HG03432 (cell line): Measurements from ENCODE around the gene MUC2.

ENCODE experiments used
- ATAC-seq: cut with Tn5 transposase; IDR thresholded peaks from one replicate; pipeline ENCODE4 v1.9.1; 2021; ENCODE audit warnings: mild to moderate bottlenecking, moderate library complexity; ENCODE audit not compliant: unreplicated experiment

The MUC2 gene

DNA sequence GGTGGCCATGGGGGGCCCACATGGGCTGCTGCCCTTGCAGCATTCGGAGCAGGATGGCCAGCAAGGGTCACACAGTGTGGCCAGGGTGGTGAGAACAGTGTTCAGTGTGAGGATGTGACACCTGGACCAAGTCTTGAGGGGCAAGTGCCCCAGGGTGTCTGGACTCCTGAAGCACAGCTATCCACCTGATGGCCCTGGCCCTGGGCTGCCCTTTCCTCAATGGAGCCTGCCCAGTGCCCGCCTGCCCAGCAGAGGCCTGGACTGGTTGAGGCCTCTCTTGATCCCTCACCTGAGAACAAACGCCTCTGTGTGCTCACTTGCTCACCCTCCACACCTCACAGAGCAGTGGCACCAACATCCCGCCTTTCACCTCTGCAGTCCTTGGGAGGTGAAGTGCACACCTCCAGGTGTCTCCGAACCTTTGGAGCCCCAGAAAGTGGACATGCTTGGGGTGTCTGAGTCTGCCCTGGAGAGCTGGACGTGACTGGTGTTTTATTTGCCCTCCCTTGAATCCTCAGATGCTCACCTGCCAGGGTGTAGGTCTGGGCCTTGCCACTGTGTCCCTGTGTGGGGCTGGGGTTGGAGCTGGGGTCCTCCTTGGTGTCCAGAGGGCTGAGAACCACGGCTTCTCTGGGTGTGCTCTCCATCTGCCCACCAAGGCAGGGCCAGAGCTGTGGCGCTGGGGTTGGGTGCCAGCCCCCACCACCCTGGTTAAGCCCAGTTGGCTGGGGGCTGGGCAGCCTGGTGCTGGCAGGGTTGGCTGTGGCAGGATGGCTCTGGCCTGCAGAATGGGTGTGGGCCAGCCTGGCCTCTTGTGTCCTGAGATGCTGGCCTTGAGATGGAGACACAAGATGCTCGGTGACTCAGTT lies 3.8 kb upstream of the MUC2 start:
- ATAC-seq = no peak

DNA sequence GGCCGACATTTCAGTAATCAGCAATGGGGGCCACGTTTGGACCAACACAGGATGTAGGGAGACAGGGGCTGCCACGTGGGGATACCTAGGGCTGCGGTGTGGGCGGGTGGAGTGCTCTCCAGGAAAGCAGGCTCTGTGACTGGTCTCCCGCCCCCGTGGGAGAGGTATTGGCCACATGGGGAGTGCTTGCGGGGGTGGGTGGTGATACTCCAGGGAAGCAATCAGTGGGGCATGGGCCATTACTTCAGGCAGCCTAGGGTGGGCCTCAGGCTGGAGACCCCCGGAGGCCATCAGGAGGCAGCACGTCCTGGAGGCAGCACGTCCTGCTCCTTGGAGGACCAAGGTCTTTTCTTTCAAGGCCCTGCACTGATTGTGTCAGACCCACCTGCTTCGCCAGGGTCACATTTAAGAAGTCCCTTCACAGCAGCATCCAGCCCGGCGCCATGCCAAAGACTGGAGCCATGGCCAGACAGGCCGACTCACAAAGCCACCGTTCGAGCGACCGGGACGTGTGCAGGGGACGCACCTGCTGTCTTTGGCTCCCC lies 3.0 kb upstream of the MUC2 start:
- ATAC-seq = no peak

DNA sequence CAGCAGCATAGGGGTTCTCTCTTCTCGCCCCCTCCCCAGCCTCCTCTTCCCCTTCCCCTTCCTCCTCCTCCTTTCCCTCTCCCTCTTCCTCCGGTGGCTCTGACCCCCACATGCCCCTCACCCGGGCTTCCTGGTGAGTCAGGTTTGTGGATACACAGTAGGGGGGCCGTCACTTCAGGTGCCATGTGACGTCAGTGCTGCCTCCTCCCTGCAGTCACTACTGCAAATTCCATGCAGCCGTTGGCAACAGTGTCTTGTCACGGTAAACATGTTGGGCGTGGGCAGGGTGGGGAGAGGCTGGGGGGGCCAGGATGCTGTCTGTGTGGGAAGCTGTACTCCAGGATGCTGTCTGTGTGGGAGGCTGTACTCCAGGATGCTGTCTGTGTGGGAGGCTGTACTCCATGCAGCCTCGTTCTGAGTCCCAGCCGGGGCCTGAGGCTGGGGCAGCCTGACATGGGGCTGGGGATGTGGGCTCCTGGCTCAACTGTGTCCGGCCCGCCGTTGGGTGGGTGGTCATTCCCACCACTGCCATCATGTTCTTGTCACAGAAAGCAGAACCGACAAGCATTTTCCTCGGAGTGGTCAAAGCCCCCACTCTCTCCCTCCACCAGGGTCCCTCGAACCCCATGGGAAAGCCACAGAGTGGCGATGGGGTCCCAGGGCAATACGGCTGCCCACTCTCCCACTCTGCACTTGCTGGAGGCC lies 2.4 kb upstream of the MUC2 start:
- no peak for ATAC-seq

DNA sequence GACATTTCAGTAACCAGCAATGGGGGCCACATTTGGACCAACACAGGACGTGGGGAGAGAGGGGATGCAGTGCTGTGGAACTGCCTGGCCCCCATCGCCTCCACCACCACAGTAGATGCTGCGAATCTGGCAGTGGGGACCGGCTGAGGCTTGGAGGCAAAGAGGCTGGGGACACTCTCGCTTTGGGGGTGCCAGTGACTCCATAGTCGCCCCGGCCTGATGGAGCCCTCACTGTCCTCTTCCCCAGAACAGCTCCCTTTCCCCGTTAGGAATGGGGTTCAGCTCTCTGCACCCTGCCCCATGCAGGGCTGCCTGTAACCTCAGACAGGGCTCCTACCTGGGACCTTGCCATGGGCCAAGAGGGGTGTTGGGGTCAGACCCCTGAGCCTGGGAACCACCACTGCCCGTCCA lies 1.8 kb upstream of the MUC2 start:
- ATAC-seq = no peak

DNA sequence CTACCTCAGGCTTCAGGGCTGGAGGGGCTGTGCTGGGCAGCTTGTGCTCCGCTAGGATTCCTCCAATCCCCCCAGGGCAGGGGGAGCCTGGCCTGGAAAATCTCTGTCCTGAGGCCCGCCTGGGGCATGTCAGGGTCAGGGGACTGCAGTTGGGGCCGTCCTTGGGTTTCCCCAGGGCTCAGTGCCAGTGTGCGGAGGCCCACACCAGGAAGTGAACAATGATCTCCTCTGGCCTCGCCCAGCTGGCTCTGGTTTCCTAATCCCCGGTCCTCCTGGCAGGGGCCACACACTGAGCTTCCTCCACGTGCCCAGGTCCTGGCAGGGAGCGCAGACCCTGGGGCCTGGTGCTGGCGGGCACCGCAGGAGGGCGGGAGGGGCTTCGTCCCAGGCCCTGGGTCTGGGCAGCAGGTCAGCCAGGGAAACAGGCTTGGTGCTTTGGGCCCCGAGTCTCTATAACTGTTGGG lies 1.4 kb upstream of the MUC2 start:
- no peak for ATAC-seq

DNA sequence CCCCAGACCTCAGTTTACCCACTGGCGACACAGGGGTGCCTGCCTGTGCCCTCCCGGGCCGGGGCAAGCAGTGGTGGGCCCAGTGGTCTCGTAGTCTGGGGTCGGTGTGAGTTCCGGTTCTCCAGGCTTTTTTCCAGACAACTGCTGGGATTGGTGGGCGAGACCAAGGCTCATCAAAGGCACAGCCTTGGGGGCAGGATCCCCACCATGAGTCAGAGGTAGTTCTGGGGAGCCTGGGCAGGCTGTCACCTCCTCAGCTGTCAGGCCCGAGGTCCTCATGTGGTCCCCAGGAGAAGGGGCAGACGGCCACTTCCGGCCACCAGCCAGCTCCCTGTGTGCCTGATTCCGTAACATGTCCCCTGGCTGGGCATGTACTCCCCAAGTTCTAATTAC lies 827 bp upstream of the MUC2 start:
- ATAC-seq = no peak

DNA sequence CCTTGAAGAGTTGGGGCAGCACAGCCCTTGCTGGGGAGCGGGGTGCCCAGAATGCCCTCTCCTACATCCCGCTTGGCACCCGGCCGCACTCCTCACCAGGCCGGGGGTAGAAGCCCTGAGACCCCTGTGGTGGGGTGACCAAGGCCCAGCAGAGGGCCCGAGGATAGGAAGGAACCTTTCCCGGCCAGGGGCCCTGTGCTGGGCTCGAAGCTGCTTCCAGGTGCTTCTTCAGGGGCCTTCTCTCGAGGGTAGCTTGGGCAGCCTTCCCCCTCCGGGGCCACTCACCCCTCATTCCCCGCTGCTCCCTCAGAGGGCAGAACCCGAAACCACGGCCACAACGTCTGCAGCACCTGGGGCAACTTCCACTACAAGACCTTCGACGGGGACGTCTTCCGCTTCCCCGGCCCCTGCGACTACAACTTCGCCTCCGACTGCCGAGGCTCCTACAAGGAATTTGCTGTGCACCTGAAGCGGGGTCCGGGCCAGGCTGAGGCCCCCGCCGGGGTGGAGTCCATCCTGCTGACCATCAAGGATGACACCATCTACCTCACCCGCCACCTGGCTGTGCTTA lies 752 bp downstream of the MUC2 start:
- ATAC-seq = no peak

DNA sequence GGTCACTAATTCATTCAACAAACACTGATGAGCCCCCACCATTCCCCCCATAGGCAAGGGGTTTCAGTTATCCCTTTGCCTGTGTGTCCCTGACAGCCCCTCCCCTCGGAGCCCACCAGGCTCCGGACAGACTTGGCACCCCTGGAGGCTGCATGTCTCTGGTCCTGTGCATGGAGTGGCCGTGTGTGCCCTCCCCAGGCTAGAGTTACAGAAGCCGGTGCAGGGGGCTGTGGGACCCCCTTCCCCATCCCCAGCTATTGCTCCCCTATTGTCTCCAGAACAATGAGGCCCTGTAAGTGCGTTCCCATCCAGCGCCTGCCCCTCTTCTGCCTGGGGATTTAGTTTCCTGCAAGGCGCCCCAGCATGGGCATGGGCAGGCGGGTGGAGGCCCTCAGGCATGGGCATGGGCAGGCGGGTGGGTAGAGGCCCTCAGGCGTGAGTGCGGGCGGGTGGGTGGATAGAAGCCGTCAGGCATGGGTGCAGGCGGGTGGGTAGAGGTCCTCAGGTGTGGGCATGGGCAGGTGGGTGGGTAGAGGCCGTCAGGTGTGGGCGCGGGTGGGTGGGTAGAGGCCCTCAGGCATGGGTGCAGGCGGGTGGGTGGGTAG lies 1.5 kb downstream of the MUC2 start:
- no peak for ATAC-seq

DNA sequence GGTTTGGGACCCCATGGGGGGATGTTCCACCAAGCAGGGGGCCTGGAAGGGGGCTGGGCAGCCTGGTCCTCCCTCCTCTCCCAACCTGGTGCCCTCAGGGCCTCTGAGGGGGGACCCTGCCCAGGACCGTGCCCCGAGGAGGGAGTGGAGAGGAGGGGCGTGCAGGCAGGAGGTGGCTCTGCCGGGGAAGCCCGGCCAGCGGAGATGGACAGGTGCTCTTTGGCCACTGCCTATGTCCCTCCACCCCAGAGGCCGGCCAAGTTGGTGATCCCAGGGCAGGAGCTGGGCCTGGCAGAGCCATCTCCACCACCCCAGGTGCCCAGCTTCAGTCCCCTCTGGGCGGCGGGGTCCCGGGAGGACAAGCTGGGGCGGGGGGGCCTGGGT lies 2.4 kb downstream of the MUC2 start:
- ATAC-seq = no peak

DNA sequence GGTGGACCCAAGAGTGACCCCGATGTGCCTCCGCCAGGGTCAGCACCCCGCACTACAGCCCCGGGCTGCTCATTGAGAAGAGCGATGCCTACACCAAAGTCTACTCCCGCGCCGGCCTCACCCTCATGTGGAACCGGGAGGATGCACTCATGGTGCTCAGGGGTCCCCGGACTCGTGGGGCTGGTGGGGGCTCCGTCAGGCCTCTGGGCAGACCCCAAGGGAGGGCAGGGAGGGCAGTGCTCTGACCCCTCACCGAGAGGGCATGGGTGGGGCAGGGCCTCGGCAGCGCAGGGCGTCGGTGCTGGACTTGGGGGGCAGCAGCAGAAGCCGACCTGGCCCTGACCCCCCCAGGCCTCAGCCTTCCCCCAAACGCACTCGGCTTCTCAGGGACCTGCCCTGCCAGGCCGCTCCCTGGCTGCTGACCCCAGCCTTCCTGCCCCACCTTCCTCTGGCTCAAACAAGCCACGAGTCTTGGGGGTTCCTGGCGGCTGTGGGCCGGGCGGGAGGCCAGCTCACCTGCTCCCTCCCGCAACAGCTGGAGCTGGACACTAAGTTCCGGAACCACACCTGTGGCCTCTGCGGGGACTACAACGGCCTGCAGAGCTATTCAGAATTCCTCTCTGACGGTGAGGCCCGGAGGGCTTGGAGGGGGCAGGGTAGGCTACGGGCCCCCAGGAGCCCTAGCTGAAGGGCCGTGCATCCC lies 2.9 kb downstream of the MUC2 start:
- ATAC-seq = no peak

DNA sequence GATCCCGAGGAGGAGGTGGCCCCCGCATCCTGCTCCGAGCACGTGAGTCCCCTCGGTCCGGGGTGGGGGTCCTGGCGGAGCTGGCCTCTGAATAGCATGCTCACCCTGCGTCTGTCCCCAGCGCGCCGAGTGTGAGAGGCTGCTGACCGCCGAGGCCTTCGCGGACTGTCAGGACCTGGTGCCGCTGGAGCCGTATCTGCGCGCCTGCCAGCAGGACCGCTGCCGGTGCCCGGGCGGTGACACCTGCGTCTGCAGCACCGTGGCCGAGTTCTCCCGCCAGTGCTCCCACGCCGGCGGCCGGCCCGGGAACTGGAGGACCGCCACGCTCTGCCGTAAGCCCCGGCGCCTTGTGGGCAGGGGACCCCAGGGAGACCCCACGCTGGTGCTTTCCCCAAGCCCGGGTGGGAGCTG lies 3.5 kb downstream of the MUC2 start:
- ATAC-seq = no peak

DNA sequence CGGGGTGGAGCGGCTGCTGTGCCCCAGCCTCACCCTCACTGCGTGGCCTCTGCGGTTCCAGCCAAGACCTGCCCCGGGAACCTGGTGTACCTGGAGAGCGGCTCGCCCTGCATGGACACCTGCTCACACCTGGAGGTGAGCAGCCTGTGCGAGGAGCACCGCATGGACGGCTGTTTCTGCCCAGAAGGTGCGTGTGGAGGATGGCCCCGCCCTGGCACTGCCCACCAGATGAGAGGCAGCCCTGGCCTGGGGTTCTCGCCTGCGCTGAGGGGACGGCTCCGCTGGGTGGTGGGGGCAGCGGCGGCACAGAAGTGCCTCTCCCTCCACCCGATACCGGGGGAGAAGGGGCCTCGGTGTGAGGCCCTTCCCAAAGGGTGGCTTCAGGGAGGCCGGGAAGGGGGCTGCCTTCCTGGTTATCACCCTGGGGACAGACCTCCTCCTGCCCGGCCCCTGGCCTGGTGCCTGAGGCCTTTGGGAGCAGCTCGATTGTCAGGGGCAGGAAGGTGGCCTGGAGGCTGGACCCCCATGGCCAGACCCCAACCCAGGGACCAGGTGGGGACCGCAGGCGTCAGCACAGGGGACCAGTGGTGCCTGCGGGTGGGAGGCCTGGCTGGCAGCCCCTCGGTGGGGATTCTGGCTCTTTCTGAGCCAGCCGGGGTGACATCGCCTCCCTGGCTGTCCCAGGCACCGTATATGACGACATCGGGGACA lies 7.1 kb downstream of the MUC2 start:
- ATAC-seq = no peak

DNA sequence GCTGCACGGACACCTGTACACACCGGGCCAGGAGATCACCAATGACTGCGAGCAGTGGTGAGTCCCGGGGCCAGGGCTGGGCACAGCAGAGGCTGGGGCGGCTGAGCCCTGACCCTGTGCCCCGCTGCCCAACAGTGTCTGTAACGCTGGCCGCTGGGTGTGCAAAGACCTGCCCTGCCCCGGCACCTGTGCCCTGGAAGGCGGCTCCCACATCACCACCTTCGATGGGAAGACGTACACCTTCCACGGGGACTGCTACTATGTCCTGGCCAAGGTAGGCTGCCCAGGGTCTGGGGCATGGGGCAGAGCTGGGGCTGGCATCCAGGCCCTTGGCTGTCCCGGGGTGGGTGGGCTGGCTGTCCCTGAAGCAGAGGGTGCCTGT lies 7.7 kb downstream of the MUC2 start:
- no peak for ATAC-seq

DNA sequence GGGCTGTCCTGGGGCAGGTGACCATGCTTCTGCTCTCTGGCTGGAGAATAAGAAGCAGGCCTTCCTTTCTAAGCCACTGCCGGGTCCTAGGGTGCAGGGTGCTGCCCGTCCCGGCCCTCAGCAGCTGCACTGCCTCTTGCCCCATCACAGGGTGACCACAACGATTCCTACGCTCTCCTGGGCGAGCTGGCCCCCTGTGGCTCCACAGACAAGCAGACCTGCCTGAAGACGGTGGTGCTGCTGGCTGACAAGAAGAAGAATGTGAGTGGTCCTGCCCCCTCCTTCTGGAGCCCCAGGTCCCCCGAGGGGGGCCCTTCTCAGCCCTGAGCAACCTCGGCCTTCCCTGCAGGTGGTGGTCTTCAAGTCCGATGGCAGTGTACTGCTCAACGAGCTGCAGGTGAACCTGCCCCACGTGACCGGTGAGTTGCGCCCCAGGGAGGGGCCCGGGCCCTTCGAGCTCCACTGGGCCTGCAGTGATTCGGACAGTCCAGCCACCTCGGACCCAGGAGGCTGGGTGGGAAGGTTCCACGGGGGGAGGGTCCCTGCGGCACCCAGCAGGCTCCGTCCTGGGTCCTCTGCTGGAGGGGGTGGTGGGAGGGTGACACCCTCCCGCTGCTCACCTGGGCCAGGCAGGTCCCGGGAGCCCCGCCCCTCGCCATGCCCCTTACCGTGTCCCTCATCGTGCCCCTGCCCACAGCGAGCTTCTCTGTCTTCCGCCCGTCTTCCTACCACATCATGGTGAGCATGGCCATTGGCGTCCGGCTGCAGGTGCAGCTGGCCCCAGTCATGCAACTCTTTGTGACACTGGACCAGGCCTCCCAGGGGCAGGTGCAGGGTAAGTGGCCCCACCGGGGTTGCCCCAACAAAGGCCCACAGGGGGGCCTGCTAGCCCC lies 8.3 kb downstream of the MUC2 start:
- no peak for ATAC-seq

DNA sequence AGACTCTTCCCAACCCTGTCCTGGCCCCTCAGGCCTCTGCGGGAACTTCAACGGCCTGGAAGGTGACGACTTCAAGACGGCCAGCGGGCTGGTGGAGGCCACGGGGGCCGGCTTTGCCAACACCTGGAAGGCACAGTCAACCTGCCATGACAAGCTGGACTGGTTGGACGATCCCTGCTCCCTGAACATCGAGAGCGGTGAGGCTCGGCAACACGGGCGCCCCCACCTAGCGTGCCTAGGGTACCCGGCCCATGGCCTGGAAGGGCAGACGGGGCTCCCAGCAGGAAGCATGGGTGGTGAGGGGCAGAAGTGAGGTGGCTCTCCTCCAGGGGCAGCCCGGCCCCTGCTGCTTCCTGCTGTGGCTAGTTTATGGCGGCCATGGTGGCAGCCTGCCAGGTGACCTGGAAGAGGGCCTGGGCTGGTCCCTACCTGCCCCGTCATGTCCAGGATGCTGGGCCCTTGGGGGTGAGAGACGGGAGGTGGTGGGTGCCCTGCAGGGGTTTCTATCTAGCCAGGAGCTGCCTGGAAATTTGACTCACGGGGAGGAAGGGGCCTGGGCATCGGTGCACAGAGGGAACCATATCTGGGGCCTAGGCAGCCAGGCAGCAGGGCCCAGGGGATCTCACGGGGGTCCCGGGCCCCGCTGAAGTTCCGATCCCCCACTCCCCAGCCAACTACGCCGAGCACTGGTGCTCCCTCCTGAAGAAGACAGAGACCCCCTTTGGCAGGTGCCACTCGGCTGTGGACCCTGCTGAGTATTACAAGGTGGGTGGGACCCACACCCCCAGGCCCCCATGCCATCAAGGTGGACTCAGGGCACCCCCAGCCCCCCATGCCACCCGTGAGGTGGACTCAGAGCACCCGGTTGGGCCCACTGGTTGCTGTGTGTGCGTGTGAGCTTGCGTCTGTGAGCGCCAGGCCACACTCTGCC lies 9.2 kb downstream of the MUC2 start:
- no peak for ATAC-seq

DNA sequence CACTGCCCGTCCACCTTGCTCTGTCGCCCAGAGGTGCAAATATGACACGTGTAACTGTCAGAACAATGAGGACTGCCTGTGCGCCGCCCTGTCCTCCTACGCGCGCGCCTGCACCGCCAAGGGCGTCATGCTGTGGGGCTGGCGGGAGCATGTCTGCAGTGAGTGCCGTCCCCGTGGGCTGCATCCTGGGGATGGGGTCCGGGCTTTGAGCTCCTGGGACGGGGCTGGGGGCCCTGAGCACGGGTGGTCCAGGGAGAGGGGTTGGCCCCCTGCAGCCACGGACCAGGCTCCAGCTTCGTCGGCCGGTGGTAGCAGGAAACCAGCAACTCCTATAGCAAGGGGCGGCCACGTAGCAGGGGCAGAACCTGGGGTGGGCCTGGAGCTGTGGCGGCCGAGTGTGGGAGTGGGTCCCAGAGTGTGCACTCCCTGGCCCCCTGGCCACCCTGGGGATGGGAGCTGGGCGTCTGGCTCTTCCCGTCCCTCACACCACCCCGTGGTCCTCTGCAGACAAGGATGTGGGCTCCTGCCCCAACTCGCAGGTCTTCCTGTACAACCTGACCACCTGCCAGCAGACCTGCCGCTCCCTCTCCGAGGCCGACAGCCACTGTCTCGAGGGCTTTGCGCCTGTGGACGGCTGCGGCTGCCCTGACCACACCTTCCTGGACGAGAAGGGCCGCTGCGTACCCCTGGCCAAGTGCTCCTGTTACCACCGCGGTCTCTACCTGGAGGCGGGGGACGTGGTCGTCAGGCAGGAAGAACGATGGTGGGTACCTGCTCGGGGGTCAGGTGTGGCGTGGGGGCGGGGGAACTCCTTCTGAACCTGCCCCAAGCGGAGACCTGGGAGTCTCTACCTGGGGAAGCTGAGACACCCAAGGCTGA lies 10.1 kb downstream of the MUC2 start:
- ATAC-seq = no peak
